HG03575 (cell line): ENCODE data around the gene SUCLG1.
"Not testable (repeated sequence)": the region's sequence is repeated elsewhere in the genome, so short reads cannot be mapped to it uniquely, and the experiment has no call there.

ENCODE experiments used
- ATAC-seq: cut with Tn5 transposase; IDR thresholded peaks from one replicate; pipeline ENCODE4 v1.9.1; 2021; ENCODE audit not compliant: unreplicated experiment, insufficient number of reproducible peaks, low FRiP score; ENCODE audit errors: extremely low read depth

The SUCLG1 gene

GRCh38 chr2:84435345-84436025, 23.6 kb downstream of the SUCLG1 start:
- ATAC-seq, result no peak

- ATAC-seq, result no peak
Measured at GRCh38 chr2:84429328-84429727, 29.8 kb downstream of the SUCLG1 start.

GRCh38 chr2:84427235-84428138, 31.6 kb downstream of the SUCLG1 start:
- no peak for ATAC-seq

GRCh38 chr2:84425310-84425709, 33.8 kb downstream of the SUCLG1 start:
- ATAC-seq, result no peak

- ATAC-seq, result no peak
Measured at GRCh38 chr2:84424152-84424551, 34.9 kb downstream of the SUCLG1 start.

- ATAC-seq, result no peak
Measured at GRCh38 chr2:84421791-84422190, 37.3 kb downstream of the SUCLG1 start.

- ATAC-seq, result no peak
Measured at GRCh38 chr2:84421197-84421596, 37.9 kb downstream of the SUCLG1 start.

- ATAC-seq, result no peak
Measured at GRCh38 chr2:84417453-84418145, 41.5 kb downstream of the SUCLG1 start.

GRCh38 chr2:84409531-84409930, 49.5 kb downstream of the SUCLG1 start:
- no peak for ATAC-seq

GRCh38 chr2:84402111-84402510, 57.0 kb downstream of the SUCLG1 start:
- not testable (repeated sequence) for ATAC-seq

- ATAC-seq, result not testable (repeated sequence)
Measured at GRCh38 chr2:84399839-84400238, 59.2 kb downstream of the SUCLG1 start.

GRCh38 chr2:84395820-84396219, 63.3 kb downstream of the SUCLG1 start:
- ATAC-seq, result no peak

- no peak for ATAC-seq
Measured at GRCh38 chr2:84394628-84395027, 64.5 kb downstream of the SUCLG1 start.

GRCh38 chr2:84393829-84394228, 65.3 kb downstream of the SUCLG1 start:
- ATAC-seq, result no peak

GRCh38 chr2:84389794-84390193, 69.3 kb downstream of the SUCLG1 start:
- ATAC-seq, result no peak

- ATAC-seq, result no peak
Measured at GRCh38 chr2:84388921-84389490, 70.1 kb downstream of the SUCLG1 start.

GRCh38 chr2:84388133-84388532, 70.9 kb downstream of the SUCLG1 start:
- no peak for ATAC-seq

- ATAC-seq, result no peak
Measured at GRCh38 chr2:84386336-84387040, 72.6 kb downstream of the SUCLG1 start.

- ATAC-seq, result no peak
Measured at GRCh38 chr2:84383271-84383670, 75.8 kb downstream of the SUCLG1 start.
